Fibroblast of skin of scalp (primary cell): ENCODE data around the gene TMPRSS3.
"Not testable (repeated sequence)": the region's sequence is repeated elsewhere in the genome, so short reads cannot be mapped to it uniquely, and the experiment has no call there.

Experiments
- DNase-seq: peaks from one replicate; pipeline ENCODE4 v3.0.0-alpha.2; 2013

The TMPRSS3 gene

GRCh38 chr21:42427809-42428419 lies 32.1 kb upstream of the TMPRSS3 start:
- DNase-seq: no peak

GRCh38 chr21:42426876-42427480 lies 31.1 kb upstream of the TMPRSS3 start:
- DNase-seq: no peak

GRCh38 chr21:42426424-42426823 lies 30.6 kb upstream of the TMPRSS3 start:
- no peak for DNase-seq

- no peak for DNase-seq
Measured at GRCh38 chr21:42425591-42425990, 29.7 kb upstream of the TMPRSS3 start.

GRCh38 chr21:42424914-42425541 lies 29.2 kb upstream of the TMPRSS3 start:
- DNase-seq: no peak

GRCh38 chr21:42423685-42424084 lies 27.8 kb upstream of the TMPRSS3 start:
- DNase-seq: no peak

- no peak for DNase-seq
Measured at GRCh38 chr21:42423197-42423675, 27.4 kb upstream of the TMPRSS3 start.

- DNase-seq: no peak
Measured at GRCh38 chr21:42421018-42421793, 25.4 kb upstream of the TMPRSS3 start.

GRCh38 chr21:42419845-42420244 lies 24.0 kb upstream of the TMPRSS3 start:
- DNase-seq: no peak

- DNase-seq: no peak
Measured at GRCh38 chr21:42418886-42419285, 23.0 kb upstream of the TMPRSS3 start.

- DNase-seq: no peak
Measured at GRCh38 chr21:42417533-42417932, 21.7 kb upstream of the TMPRSS3 start.

GRCh38 chr21:42414928-42415769 lies 19.3 kb upstream of the TMPRSS3 start:
- DNase-seq: peak; percentile 20

GRCh38 chr21:42414553-42414927 lies 18.7 kb upstream of the TMPRSS3 start:
- DNase-seq: no peak

- no peak for DNase-seq
Measured at GRCh38 chr21:42414066-42414465, 18.2 kb upstream of the TMPRSS3 start.

- DNase-seq: no peak
Measured at GRCh38 chr21:42413500-42413899, 17.6 kb upstream of the TMPRSS3 start.

GRCh38 chr21:42413093-42413492 lies 17.2 kb upstream of the TMPRSS3 start:
- DNase-seq: no peak

GRCh38 chr21:42412636-42412933 lies 16.7 kb upstream of the TMPRSS3 start:
- no peak for DNase-seq

- DNase-seq: peak; percentile 38
Measured at GRCh38 chr21:42411891-42412635, 16.2 kb upstream of the TMPRSS3 start.

GRCh38 chr21:42411197-42411869 lies 15.5 kb upstream of the TMPRSS3 start:
- no peak for DNase-seq

GRCh38 chr21:42409366-42409765 lies 13.5 kb upstream of the TMPRSS3 start:
- DNase-seq: no peak

- DNase-seq: not testable (repeated sequence)
Measured at GRCh38 chr21:42408718-42409117, 12.9 kb upstream of the TMPRSS3 start.
